Measurements from ENCODE around the gene ABHD11. TPM values are rescaled to one million over a fixed set of nuclear protein-coding genes. Genes with fewer than 3 reads are reported as not detected.

The ABHD11 gene
- total and polyA plus RNA-seq, 9 of the 15 experiments (the other 6 are each of a cell fraction or from before 2014, with no cell fraction given) = 7.7 to 44.2 (median 18.9) TPM

- TF ChIP-seq E2F6 (IDR thresholded peaks at IDR 0.05; ENCODE audit: borderline replicate concordance in 1 of 2, extremely low read depth in 1 of 2, insufficient read depth in 1 of 2, insufficient read length in 1 of 2, low read depth in 1 of 2, low read length in 1 of 2, poor library complexity in 1 of 2, severe bottlenecking in 1 of 2) (no peak), CTCF (IDR thresholded peaks at IDR 0.05 in 2 of 3, conservative IDR thresholded peaks at IDR 0.05 in 1 of 3; ENCODE audit: insufficient read depth in 2 of 3, low read depth in 1 of 3, low read length in 3 of 3) (no peak), ATF1 (CRISPR knock-in tag; IDR thresholded peaks at IDR 0.05) (no peak), ATF1 (tag; IDR thresholded peaks at IDR 0.05) (no peak), ZNF77 (CRISPR knock-in tag; IDR thresholded peaks at IDR 0.05) (0 out of 2 replicates have a peak, but pooled peaks have one; percentile 43), ZNF778 (CRISPR knock-in tag; IDR thresholded peaks at IDR 0.05) (no peak), SRSF7 (optimal IDR thresholded peaks at IDR 0.05; ENCODE audit: low read depth, low read length) (no peak), SAP30 (IDR thresholded peaks at IDR 0.05; ENCODE audit: borderline replicate concordance, insufficient read depth, low read depth, low read length, poor library complexity, severe bottlenecking) (no peak), STAT5B (CRISPR knock-in tag; IDR thresholded peaks at IDR 0.05) (no peak), MEF2A (IDR thresholded peaks at IDR 0.05; ENCODE audit: control insufficient read depth, low read depth, low read length) (no peak), ZNF24 (IDR thresholded peaks at IDR 0.05) (no peak), HMGN3 (IDR thresholded peaks at IDR 0.05; ENCODE audit: borderline replicate concordance, extremely low read depth, insufficient read length, low read depth, low read length) (no peak), HIVEP1 (CRISPR knock-in tag; IDR thresholded peaks at IDR 0.05) (peak; percentile 23; the same call in 1 of the 2 replicates), CGGBP1 (CRISPR knock-in tag; IDR thresholded peaks at IDR 0.05) (no peak), XRCC4 (IDR thresholded peaks at IDR 0.05; ENCODE audit: extremely low read depth, insufficient read depth, insufficient read length) (no peak), ZNF561 (CRISPR knock-in tag; conservative IDR thresholded peaks at IDR 0.05) (no peak), CTBP1 (IDR thresholded peaks at IDR 0.05; ENCODE audit: borderline replicate concordance) (no peak), MLX (CRISPR knock-in tag; conservative IDR thresholded peaks at IDR 0.05) (no peak), CBX2 (IDR thresholded peaks at IDR 0.05; ENCODE audit: insufficient read depth, low read length, poor library complexity, severe bottlenecking) (no peak), NR1H2 (CRISPR knock-in tag; IDR thresholded peaks at IDR 0.05) (no peak)
Observed at GRCh38 chr7:73738220-73738611, 386 bp downstream of the ABHD11 start (continued).

Measured in K562 (cell line).